Muscle layer of colon (tissue), 2 donors: ENCODE measurements around the gene MYH14.

Experiments
- H3K27ac ChIP-seq: one replicate; pipeline ENCODE4 v1.7.0; 2013; ENCODE audit warnings: low read depth, mild to moderate bottlenecking, low read length, moderate library complexity
- H3K27me3 ChIP-seq, 2 donors: one replicate each; pipeline ENCODE4 v1.7.0; 2013; ENCODE audit warnings: low read length in 2 of 2, mild to moderate bottlenecking in 2 of 2; ENCODE audit not compliant: insufficient read depth in 2 of 2, control insufficient read depth in 1 of 2
- H3K36me3 ChIP-seq: one replicate; pipeline ENCODE4 v1.7.0; 2013; ENCODE audit warnings: mild to moderate bottlenecking, low read length; ENCODE audit not compliant: insufficient read depth
- H3K4me1 ChIP-seq: one replicate; pipeline ENCODE4 v1.7.0; 2013; ENCODE audit warnings: mild to moderate bottlenecking, low read length; ENCODE audit not compliant: insufficient read depth
- H3K4me3 ChIP-seq, 2 donors: one replicate each; pipeline ENCODE4 v1.7.0; 2013; ENCODE audit warnings: low read length in 2 of 2, low read depth in 1 of 2, mild to moderate bottlenecking in 1 of 2, moderate library complexity in 1 of 2
- H3K9ac ChIP-seq: one replicate; pipeline ENCODE4 v1.7.0; 2013; ENCODE audit warnings: low read length
- H3K9me3 ChIP-seq: one replicate; pipeline ENCODE4 v1.7.0; 2013; ENCODE audit warnings: mild to moderate bottlenecking, low read length
- donor health status: abdominal sarcoma.
- donor health status: Adenocarcinoma of cecum.

Gene MYH14

DNA sequence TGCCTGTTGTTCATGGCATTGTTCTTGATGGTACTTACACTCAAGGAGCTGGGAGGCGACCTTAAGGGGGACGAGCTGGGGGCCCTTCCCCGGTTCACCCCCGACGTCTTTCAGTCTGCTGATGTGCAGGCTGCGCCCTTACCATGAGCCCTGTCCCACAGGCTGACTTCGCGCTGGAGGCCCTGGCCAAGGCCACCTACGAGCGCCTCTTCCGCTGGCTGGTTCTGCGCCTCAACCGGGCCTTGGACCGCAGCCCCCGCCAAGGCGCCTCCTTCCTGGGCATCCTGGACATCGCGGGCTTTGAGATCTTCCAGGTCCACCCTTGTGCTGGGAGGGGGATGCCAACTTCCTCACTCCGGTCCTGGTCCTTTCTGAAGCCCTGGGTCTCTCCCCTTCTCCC lies 45.4 kb downstream of the MYH14 start:
- no peaks in the 10 kb centered on the region for H3K27me3 ChIP-seq
- no peak overlapping the region for H3K9ac ChIP-seq
- no peak overlapping the region for H3K4me3 ChIP-seq
- no peak overlapping the region for H3K27ac ChIP-seq
- H3K4me1 ChIP-seq = no peaks in the 10 kb centered on the region
- H3K36me3 ChIP-seq = no peaks in the 10 kb centered on the region
- H3K9me3 ChIP-seq = peaks cover 8% of the 10 kb centered on the region

DNA sequence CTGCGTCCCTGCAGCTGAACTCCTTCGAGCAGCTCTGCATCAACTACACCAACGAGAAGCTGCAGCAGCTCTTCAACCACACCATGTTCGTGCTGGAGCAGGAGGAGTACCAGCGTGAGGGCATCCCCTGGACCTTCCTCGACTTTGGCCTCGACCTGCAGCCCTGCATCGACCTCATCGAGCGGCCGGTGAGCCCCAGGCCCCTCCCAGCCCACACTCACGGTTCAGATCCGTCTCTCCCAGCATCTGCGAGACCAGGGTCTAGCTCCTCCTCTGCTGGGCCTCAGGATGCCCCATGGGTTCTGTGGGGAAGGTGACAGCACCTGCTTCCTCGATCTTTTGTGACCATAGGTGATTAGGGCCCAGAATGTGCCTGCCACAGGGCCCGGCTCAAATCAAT lies 46.2 kb downstream of the MYH14 start:
- Histone ChIP-seq H3K36me3 (no peaks in the 10 kb centered on the region), H3K9ac (no peak overlapping the region), H3K27me3 (no peaks in the 10 kb centered on the region), H3K4me3 (no peak overlapping the region), H3K27ac (no peak overlapping the region), H3K9me3 (peaks cover 8% of the 10 kb centered on the region), H3K4me1 (no peaks in the 10 kb centered on the region)

DNA sequence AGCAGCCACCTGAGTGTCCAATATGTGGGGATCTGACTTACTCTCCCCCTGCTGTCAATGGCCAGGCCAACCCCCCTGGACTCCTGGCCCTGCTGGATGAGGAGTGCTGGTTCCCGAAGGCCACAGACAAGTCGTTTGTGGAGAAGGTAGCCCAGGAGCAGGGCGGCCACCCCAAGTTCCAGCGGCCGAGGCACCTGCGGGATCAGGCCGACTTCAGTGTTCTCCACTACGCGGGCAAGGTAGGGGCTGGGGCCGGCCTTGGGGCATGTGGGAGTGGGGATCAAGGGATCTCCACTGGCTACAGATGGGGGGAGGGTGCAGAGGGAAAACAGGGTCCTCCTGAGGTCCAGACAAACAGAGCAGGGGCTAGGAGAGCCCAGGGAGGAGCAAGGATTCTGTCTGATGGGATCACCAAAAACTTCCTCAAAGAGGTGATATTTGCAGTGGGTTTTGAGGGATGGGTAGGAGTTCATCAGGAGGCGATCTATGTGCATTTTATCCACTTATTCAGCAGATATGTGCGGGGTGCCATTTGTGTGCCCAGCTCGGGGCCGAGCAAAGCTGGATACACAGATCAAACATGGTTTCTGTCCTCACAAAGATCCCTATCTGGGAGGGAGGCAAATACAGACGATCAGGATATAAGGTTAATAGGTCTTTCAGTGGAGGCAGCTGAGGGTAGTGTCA lies 47.2 kb downstream of the MYH14 start:
- peaks cover 8% of the 10 kb centered on the region for H3K9me3 ChIP-seq
- H3K27ac ChIP-seq = no peak overlapping the region
- no peaks in the 10 kb centered on the region for H3K27me3 ChIP-seq
- H3K4me3 ChIP-seq = no peak overlapping the region
- no peaks in the 10 kb centered on the region for H3K4me1 ChIP-seq
- H3K36me3 ChIP-seq = no peaks in the 10 kb centered on the region
- H3K9ac ChIP-seq = no peak overlapping the region

DNA sequence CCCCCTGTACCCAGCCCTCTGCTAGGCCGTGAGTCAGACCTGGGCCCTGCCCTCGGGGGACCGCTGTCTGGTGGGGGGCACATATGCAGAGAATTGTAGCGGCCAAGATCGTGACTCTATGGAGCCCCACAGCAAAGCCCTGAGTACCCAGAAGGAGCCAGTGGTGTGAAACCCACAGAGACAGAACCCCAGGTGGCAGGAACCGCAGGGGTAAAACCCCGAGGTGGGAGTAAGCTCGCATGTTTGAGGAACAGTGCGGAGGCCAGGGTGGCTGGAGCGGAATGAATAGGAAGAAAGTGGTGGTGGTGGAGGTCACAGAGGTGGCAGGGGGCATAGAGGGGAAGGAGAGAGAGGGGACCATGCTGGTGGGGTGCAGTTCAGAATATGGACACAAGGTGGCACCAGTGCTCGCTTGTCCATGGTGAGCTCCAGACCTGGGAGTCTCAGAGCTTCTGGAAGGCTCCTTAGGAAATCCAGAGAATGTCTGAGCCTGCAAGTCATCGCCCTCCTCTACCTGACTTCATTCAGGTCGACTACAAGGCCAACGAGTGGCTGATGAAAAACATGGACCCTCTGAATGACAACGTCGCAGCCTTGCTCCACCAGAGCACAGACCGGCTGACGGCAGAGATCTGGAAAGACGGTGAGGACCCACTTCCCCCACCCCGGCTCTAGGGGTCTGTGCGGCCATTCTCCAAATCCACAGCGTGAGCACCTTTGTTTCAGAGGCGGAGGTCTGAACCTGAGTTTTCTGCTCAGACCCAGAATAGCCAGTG lies 48.9 kb downstream of the MYH14 start:
- Histone ChIP-seq H3K9ac (no peak overlapping the region), H3K27ac (no peak overlapping the region), H3K9me3 (peaks cover 8% of the 10 kb centered on the region), H3K4me3 (no peak overlapping the region), H3K4me1 (no peaks in the 10 kb centered on the region), H3K27me3 (peaks cover 0 to 4% of the 10 kb centered on the region in 2 donors), H3K36me3 (no peaks in the 10 kb centered on the region)

DNA sequence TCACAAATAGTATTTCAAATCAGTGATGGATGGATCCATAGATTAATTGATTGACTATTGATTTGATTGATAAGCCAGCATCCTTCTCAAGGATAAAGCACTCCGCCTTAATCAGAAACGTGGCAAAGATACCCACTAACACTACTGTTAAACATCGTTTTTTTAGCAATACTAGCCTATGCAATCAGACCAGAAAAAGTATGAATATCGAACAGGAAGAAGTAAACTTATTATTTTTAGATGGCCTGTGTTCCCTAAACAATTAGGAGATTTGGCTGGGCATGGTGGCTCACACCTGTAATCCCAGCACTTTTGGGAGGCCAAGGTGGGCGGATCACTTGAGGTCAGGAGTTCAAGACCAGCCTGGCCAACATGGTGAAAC lies 49.5 kb downstream of the MYH14 start:
- Histone ChIP-seq H3K27me3 (peaks cover 0 to 4% of the 10 kb centered on the region in 2 donors), H3K4me3 (no peak overlapping the region), H3K4me1 (no peaks in the 10 kb centered on the region), H3K36me3 (no peaks in the 10 kb centered on the region), H3K9me3 (peaks cover 8% of the 10 kb centered on the region), H3K27ac (no peak overlapping the region), H3K9ac (no peak overlapping the region)

DNA sequence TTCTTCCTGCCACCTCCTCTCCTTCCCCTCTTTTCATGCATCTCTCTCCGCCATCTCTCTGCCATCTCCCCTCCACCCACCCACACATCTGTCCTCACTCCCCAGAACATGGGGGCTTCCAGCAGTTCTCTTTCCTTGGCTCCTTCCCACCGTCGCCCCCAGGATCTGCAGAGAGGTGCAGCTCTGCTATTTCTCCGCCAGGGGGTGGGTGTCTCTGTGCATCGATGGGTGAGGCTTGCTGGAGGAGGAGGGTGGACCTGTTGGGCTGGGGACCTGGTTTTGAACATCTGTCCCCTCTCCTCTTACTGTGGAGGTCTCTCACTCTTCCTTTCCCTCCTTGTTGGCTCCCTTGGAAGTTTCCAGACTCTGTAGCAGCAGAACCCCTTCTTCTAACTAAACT lies 51.7 kb downstream of the MYH14 start:
- Histone ChIP-seq H3K4me3 (no peak overlapping the region), H3K9ac (no peak overlapping the region), H3K27ac (no peak overlapping the region), H3K4me1 (no peaks in the 10 kb centered on the region), H3K36me3 (no peaks in the 10 kb centered on the region), H3K9me3 (peaks cover 8% of the 10 kb centered on the region), H3K27me3 (peaks cover 0 to 4% of the 10 kb centered on the region in 2 donors)

DNA sequence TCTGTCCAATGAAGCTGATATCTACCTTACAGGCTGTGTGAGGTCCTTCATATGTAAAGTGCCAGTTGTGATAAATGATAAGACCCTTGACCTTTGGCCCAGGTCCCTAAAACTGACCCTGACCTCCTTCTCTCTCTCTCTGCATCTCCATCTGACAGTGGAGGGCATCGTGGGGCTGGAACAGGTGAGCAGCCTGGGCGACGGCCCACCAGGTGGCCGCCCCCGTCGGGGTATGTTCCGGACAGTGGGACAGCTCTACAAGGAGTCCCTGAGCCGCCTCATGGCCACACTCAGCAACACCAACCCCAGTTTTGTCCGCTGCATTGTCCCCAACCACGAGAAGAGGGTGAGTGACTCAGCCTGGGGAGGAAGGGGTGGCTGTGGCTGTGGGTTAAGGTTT lies 53.7 kb downstream of the MYH14 start:
- Histone ChIP-seq H3K4me3 (no peak overlapping the region), H3K36me3 (no peaks in the 10 kb centered on the region), H3K27me3 (peaks cover 0 to 4% of the 10 kb centered on the region in 2 donors)

DNA sequence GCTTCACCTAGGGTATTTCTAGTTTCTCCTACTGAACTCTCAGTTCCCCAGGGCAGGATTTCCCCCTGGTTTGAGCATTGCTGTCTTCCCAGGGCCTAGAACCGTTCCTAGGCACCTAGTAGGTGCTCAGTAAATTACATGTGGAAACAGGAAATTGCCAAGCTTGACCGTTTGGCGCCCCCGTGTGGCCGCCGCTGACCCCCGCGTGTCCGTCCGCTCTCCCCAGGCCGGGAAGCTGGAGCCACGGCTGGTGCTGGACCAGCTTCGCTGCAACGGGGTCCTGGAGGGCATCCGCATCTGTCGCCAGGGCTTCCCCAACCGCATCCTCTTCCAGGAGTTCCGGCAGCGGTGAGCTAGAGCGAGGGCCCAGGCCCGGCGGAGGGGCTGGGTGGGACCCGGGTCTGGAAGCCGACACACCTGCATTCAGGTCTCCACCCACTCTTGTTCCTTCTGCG lies 55.5 kb downstream of the MYH14 start:
- H3K27me3 ChIP-seq = peaks cover 0 to 4% of the 10 kb centered on the region in 2 donors
- no peaks in the 10 kb centered on the region for H3K9me3 ChIP-seq
- H3K4me3 ChIP-seq = no peak overlapping the region
- no peak overlapping the region for H3K9ac ChIP-seq
- H3K36me3 ChIP-seq = no peaks in the 10 kb centered on the region
- H3K4me1 ChIP-seq = no peaks in the 10 kb centered on the region
- no peak overlapping the region for H3K27ac ChIP-seq

More for the DNA sequence above, 53.7 kb downstream of the MYH14 start:
- Histone ChIP-seq H3K9me3 (peaks cover 8% of the 10 kb centered on the region), H3K27ac (no peak overlapping the region), H3K9ac (no peak overlapping the region), H3K4me1 (no peaks in the 10 kb centered on the region)

DNA sequence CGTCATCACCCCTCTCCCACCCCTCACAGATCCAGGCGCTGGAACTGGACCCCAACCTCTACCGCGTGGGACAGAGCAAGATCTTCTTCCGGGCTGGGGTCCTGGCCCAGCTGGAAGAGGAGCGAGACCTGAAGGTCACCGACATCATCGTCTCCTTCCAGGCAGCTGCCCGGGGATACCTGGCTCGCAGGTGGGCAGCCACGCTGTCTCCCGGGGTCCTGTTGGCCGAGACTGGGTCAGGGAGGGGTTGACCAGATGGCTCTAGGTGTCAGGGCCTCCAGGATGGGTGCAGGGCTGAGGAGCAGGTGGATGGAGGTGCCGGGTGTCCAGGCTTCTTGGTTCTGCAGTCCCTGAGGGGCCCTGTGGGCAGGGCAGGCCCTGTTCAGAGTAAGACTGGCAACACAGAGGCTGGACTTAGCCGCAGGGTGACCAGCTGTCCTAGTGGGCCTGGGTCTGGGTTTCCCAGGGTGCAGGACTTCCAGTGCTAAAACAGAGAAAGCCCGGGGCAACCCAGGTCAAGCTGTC lies 58.1 kb downstream of the MYH14 start:
- no peaks in the 10 kb centered on the region for H3K36me3 ChIP-seq
- no peak overlapping the region for H3K9ac ChIP-seq
- no peak overlapping the region for H3K4me3 ChIP-seq
- peaks cover 0 to 4% of the 10 kb centered on the region in 2 donors for H3K27me3 ChIP-seq
- no peak overlapping the region for H3K27ac ChIP-seq
- no peaks in the 10 kb centered on the region for H3K9me3 ChIP-seq
- H3K4me1 ChIP-seq = no peaks in the 10 kb centered on the region

DNA sequence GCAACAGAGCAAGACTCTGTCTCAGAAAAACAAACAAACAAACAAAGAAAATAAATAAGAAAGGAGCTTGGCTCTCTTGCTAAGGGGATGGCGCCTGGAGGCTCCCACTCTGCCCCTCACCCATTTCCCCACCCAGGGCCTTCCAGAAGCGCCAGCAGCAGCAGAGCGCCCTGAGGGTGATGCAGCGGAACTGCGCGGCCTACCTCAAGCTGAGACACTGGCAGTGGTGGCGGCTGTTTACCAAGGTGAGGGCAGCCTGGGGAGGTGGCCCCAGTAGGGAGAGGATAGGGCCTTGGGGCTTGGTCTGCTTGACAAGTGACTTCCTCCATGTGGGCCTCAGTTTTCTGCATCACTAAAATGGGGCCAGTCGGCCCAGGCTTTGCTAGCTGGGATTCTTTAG lies 59.8 kb downstream of the MYH14 start:
- no peak overlapping the region for H3K4me3 ChIP-seq
- H3K27ac ChIP-seq = no peak overlapping the region
- no peaks in the 10 kb centered on the region for H3K27me3 ChIP-seq
- no peaks in the 10 kb centered on the region for H3K36me3 ChIP-seq
- no peak overlapping the region for H3K9ac ChIP-seq
- no peaks in the 10 kb centered on the region for H3K9me3 ChIP-seq
- no peaks in the 10 kb centered on the region for H3K4me1 ChIP-seq

DNA sequence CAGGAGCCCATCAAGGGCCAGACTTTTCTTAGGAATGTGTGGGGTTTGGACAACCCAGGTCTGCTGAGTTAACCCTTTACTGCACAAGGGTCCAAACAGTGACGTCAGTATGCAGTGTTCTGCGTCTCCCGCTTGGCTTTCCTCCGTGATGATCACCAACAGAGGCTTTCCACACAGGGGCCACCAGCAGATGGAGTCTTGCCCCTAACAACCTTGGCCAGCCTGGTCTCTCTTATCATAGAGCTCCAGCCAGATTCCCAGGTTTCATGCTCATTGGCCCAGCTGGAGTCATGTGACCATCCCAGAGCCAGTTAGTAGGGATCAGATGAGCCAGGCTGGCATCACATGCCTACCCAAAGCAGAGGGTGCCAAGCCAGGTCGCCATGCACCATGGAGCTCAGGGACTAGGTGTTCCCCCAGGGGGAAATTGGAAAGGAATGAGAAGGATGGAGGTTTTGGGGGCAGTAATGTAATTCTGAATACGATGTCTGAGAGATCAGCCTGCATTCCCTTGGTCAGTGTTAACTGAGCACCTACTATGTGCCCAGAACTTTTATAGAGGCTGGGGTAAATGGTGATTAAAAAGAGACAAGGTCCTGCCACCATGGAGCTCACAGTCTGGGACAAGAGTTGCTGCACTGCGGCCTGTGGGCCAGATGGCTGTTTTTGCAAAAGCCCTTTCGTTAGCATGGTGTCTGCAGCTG lies 61.2 kb downstream of the MYH14 start:
- no peaks in the 10 kb centered on the region for H3K4me1 ChIP-seq
- no peak overlapping the region for H3K4me3 ChIP-seq

More for the DNA sequence above, 61.2 kb downstream of the MYH14 start:
- Histone ChIP-seq H3K27ac (no peak overlapping the region), H3K9me3 (no peaks in the 10 kb centered on the region), H3K36me3 (no peaks in the 10 kb centered on the region), H3K27me3 (no peaks in the 10 kb centered on the region), H3K9ac (no peak overlapping the region)
